Adrenal gland (tissue), 19 donors: ENCODE data around the gene RALGDS. TPM values are rescaled to one million over a fixed set of nuclear protein-coding genes. Genes with fewer than 3 reads are reported as not detected.
"Not testable (repeated sequence)": the region's sequence is repeated elsewhere in the genome, so short reads cannot be mapped to it uniquely, and the experiment has no call there.

Experiments
- DNase-seq, 7 donors: peaks; one replicate each; pipeline ENCODE4 v3.0.0-alpha.2; 2019 to 2020
- H3K27ac ChIP-seq, 5 donors: fragments of 200-600 bp; sonication (generic) in 4 of 5; 1 replicate in 3 of 5; 2 replicates in 2 of 5; pipeline versions ENCODE4 v1.5.1 to v1.8.0; 2016 to 2020; ENCODE audit warnings: mild to moderate bottlenecking in 1 of 5
- H3K27me3 ChIP-seq: fragments of 200-600 bp; 2 replicates; pipeline ENCODE4 v1.8.0; 2021
- H3K36me3 ChIP-seq, 2 donors: fragments of 200-600 bp; replicated peaks in 1 of 2; 1 replicate in 1 of 2; 2 replicates in 1 of 2; pipeline versions ENCODE4 v1.5.1 to v1.8.0; 2018 to 2022
- H3K4me1 ChIP-seq, 2 donors: fragments of 200-600 bp; replicated peaks in 1 of 2; 1 replicate in 1 of 2; 2 replicates in 1 of 2; pipeline versions ENCODE4 v1.5.1 to v1.8.0; 2018 to 2021
- H3K4me3 ChIP-seq, 4 donors: fragments of 200-600 bp; sonication (generic) in 3 of 4; one replicate each; pipeline ENCODE4 v1.5.1; 2016 to 2018
- H3K9me3 ChIP-seq, 3 donors: fragments of 200-600 bp; sonication (generic) in 1 of 3; replicated peaks in 1 of 3; 1 replicate in 2 of 3; 2 replicates in 1 of 3; pipeline versions ENCODE4 v1.5.1 to v1.8.0; 2016 to 2021
- POLR2A ChIP-seq, 2 donors: fragments of 450-650 bp; IDR thresholded peaks; one replicate each; pipeline ENCODE4 v1.6.1; 2017; ENCODE audit warnings: antibody characterized with exemption in 2 of 2, mild to moderate bottlenecking in 2 of 2, moderate library complexity in 1 of 2
- WGBS, 4 donors: extraction: QIAGEN DNeasy Blood & Tissue Kit in 2 of 4; methylation state at CpG; one replicate each; pipeline versions ENCODE4 v1.1.5 to v1.1.7; 2013 to 2017; 5-methylcytosine and 5-hydroxymethylcytosine counted together
- intact Hi-C, 2 donors: fragments of 100-400 bp; cut with DNase I; formaldehyde crosslinking; loops; one replicate each; pipeline versions ENCODE4 v1.14.1 to v1.15.0; 2022 to 2023
- long read RNA-seq, 10 donors: library from polyadenylated mRNA in 3 of 10; unstranded in 2 of 10; stranded (forward) in 1 of 10; transcript quantifications; one replicate each; pipeline ENCODE4 v2.0.0 and lab custom pipeline, GENCODE V29; 2021 to 2026
- polyA plus RNA-seq, 3 donors: library from polyadenylated mRNA; stranded (reverse); fragments of 200-250 nt in 2 of 3; fragments of 350-450 nt in 1 of 3; fragmentation: Illumina TruSeq in 1 of 3; extraction: RNeasy Lipid Tissue Mini Kit (QIAGEN cat#74804) in 1 of 3; gene quantifications; one replicate each; pipeline ENCODE4 v1.2.3, GENCODE V29; 2013 to 2014
- total RNA-seq, 9 donors: library from RNA; depleted of rRNA in 4 of 9; stranded (reverse); fragments of >200 nt in 4 of 9; fragments of 120-200 nt in 1 of 9; fragmentation: NEBNext Ultra II Directional in 1 of 9; extraction: Animal tissue kit (Norgen Biotek cat#: 25700) in 1 of 9; gene quantifications; one replicate each; pipeline versions ENCODE4 v1.1.0 to v1.2.4, GENCODE V29; 2013 to 2023
- TF ChIP-seq, protein P1 (sequence below), 6 experiments: fragments of 450-650 bp in 4 of 6; fragments of 200-600 bp in 2 of 6; sonication (generic) in 1 of 6; IDR thresholded peaks; 1 replicate in 5 of 6; 2 replicates in 1 of 6; pipeline versions ENCODE4 v1.5.1 to v1.8.0; 2016 to 2021; ENCODE audit warnings: antibody characterized with exemption in 6 of 6, mild to moderate bottlenecking in 2 of 6, moderate library complexity in 1 of 6
- donor health status: healthy with polysubstance abuse.
- donor health status: Bipolar disorder and iron deficiency.
- donor health status: DM: yes; HTN: yes; CAD: no.
- donor health status: DM: no; HTN: no; CAD: no.
- donor health status: DM: no; HTN: no; CAD: no.
- donor health status: DM: yes; HTN: yes; CAD: no.

The RALGDS gene
- total RNA-seq (100 to 1,000 TPM in 1 of 9 donors, 10 to 100 TPM in 8; 35.0 to 104 (median 56.2) TPM), polyA plus RNA-seq (100 to 1,000 TPM in 1 of 3 donors, 10 to 100 TPM in 2; 21.3 to 170 (median 97.8) TPM)
- long read RNA-seq, donor 1, partial matches to known transcripts: 0 of 4 reads
- long read RNA-seq, donor 1, other reads (novel, unspliced or antisense): 0 of 4 reads
- long read RNA-seq, donor 2: 0 reads
- long read RNA-seq, donor 3, partial matches to known transcripts: 0 of 1 reads
- long read RNA-seq, donor 3, other reads (novel, unspliced or antisense): 0 of 1 reads
- long read RNA-seq, donor 4, partial matches to known transcripts: 0 of 5 reads
- long read RNA-seq, donor 4, other reads (novel, unspliced or antisense): 5 of 5 reads
- long read RNA-seq, donor 5, full-length matches to known transcripts: 85 of 179 reads
- long read RNA-seq, donor 5, partial matches to known transcripts: 14 of 179 reads
- long read RNA-seq, donor 5, other reads (novel, unspliced or antisense): 80 of 179 reads
- long read RNA-seq, donor 6, partial matches to known transcripts: 0 of 8 reads
- long read RNA-seq, donor 6, other reads (novel, unspliced or antisense): 6 of 8 reads
- long read RNA-seq, donor 7, partial matches to known transcripts: 0 of 3 reads
- long read RNA-seq, donor 7, other reads (novel, unspliced or antisense): 0 of 3 reads
- long read RNA-seq, donor 8, partial matches to known transcripts: 0 of 2 reads
- long read RNA-seq, donor 8, other reads (novel, unspliced or antisense): 0 of 2 reads
- long read RNA-seq, donor 9, partial matches to known transcripts: 0 of 1 reads
- long read RNA-seq, donor 9, other reads (novel, unspliced or antisense): 0 of 1 reads
- long read RNA-seq, donor 10, partial matches to known transcripts: 0 of 2 reads
- long read RNA-seq, donor 10, other reads (novel, unspliced or antisense): 0 of 2 reads

DNA sequence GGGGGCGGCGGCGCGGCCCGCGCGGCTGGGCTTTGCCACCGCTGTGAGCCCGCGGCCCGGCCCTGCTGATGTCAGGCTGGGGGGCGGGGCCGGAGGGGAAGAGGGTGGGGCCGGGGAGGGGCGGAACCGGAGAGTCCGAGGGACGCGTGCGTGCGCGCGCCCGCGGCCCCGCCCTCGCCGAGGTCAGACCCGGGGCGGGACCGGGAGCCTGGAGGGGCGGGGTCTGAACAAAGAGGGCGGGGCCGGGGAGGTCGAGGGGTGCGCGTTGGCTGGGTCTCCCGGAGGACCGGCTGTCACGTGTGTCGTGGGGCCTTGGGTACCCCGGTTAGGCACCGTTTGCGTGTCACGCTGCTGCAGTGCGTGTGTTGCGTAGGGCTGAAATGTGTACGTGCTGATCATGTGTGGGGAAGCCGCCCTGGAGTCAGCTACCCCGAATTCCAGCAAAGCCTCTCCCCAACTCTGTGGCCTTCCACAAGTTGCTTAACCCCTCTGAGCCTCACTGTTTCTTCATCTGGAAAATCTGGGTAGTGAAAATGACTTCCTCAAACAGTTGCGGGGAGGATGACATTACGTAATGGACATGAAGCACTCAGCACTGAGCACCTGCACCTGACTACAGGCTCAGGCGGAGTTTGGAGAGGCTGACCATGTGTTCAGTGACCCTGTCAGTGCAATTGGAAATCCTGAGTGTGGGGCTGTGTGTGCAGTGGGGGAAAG is at the start of gene RALGDS:
Gene RALGDS (minus strand): TSS at position 43 of the 717 bp plus-strand sequence. CDS start 86 bp downstream, outside the sequence.
- Histone ChIP-seq H3K4me1 (peaks cover 71 to 72% of the 10 kb centered on the region in 2 donors), H3K36me3 (no peaks in the 10 kb centered on the region), H3K9me3 (no peaks in the 10 kb centered on the region), H3K27ac (peak within 1 kb of the TSS; percentile 80 to 96 (median 85)), H3K4me3 (peak within 1 kb of the TSS; percentile 25 to 82 (median 55)), H3K27me3 (no peaks in the 10 kb centered on the region)
- intact Hi-C loops: no loop called here
- DNase-seq: peak; percentile 88 to 93 (median 93)
- WGBS, 4 donors: 7 to 39% (median 11%) methylated on average over 9 to 53 of the region's 53 CpGs
- TF ChIP-seq, protein P1, sequence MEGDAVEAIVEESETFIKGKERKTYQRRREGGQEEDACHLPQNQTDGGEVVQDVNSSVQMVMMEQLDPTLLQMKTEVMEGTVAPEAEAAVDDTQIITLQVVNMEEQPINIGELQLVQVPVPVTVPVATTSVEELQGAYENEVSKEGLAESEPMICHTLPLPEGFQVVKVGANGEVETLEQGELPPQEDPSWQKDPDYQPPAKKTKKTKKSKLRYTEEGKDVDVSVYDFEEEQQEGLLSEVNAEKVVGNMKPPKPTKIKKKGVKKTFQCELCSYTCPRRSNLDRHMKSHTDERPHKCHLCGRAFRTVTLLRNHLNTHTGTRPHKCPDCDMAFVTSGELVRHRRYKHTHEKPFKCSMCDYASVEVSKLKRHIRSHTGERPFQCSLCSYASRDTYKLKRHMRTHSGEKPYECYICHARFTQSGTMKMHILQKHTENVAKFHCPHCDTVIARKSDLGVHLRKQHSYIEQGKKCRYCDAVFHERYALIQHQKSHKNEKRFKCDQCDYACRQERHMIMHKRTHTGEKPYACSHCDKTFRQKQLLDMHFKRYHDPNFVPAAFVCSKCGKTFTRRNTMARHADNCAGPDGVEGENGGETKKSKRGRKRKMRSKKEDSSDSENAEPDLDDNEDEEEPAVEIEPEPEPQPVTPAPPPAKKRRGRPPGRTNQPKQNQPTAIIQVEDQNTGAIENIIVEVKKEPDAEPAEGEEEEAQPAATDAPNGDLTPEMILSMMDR (IDR thresholded peaks at IDR 0.05): no peak
- no peak for TF ChIP-seq POLR2A (IDR thresholded peaks at IDR 0.05)

- WGBS, 4 donors: 88 to 95% (median 91%) methylated on average over 10 to 11 of the region's 11 CpGs
These were observed 49.7 kb upstream of the RALGDS start for GRCh38 chr9:133170716-133171115.

GRCh38 chr9:133169687-133170086 is 48.6 kb upstream of the RALGDS start:
- DNase-seq, H3K36me3 ChIP-seq, H3K4me3 ChIP-seq, H3K27me3 ChIP-seq, H3K9me3 ChIP-seq, intact Hi-C loops, H3K27ac ChIP-seq, H3K4me1 ChIP-seq: not testable (repeated sequence)
- WGBS, 4 donors: 86 to 91% (median 88%) methylated on average over 12 of the region's 12 CpGs

More at GRCh38 chr9:133170716-133171115, 49.7 kb upstream of the RALGDS start:
- intact Hi-C loops: no loop called here
- no peaks in the 10 kb centered on the region for H3K4me1 ChIP-seq
- no peak overlapping the region for H3K4me3 ChIP-seq
- no peaks in the 10 kb centered on the region for H3K9me3 ChIP-seq
- no peaks in the 10 kb centered on the region for H3K36me3 ChIP-seq
- DNase-seq: peak in 2 of 7 donors; percentile 13 to 18
- no peaks in the 10 kb centered on the region for H3K27me3 ChIP-seq
- TF ChIP-seq, protein P1 (IDR thresholded peaks at IDR 0.05): no peak
- no peak for TF ChIP-seq POLR2A (IDR thresholded peaks at IDR 0.05)
- H3K27ac ChIP-seq: no peak overlapping the region

- Histone ChIP-seq H3K27me3 (no peaks in the 10 kb centered on the region), H3K27ac (no peak overlapping the region), H3K9me3 (no peaks in the 10 kb centered on the region), H3K4me1 (peaks cover 2 to 3% of the 10 kb centered on the region in 2 donors), H3K36me3 (no peaks in the 10 kb centered on the region), H3K4me3 (no peak overlapping the region)
- WGBS, 4 donors: 94 to 99% (median 95%) methylated on average over 13 of the region's 13 CpGs
- intact Hi-C loops: no loop called here
- TF ChIP-seq, protein P1 (IDR thresholded peaks at IDR 0.05): no peak
- TF ChIP-seq POLR2A (IDR thresholded peaks at IDR 0.05): no peak
- peak in 1 of 7 donors; percentile 9 for DNase-seq
These were observed 48.1 kb upstream of the RALGDS start for GRCh38 chr9:133169102-133169501.
